ENCODE data around the gene RPS13.
"Not testable (repeated sequence)": the region's sequence is repeated elsewhere in the genome, so short reads cannot be mapped to it uniquely, and the experiment has no call there.

The RPS13 gene

DNA sequence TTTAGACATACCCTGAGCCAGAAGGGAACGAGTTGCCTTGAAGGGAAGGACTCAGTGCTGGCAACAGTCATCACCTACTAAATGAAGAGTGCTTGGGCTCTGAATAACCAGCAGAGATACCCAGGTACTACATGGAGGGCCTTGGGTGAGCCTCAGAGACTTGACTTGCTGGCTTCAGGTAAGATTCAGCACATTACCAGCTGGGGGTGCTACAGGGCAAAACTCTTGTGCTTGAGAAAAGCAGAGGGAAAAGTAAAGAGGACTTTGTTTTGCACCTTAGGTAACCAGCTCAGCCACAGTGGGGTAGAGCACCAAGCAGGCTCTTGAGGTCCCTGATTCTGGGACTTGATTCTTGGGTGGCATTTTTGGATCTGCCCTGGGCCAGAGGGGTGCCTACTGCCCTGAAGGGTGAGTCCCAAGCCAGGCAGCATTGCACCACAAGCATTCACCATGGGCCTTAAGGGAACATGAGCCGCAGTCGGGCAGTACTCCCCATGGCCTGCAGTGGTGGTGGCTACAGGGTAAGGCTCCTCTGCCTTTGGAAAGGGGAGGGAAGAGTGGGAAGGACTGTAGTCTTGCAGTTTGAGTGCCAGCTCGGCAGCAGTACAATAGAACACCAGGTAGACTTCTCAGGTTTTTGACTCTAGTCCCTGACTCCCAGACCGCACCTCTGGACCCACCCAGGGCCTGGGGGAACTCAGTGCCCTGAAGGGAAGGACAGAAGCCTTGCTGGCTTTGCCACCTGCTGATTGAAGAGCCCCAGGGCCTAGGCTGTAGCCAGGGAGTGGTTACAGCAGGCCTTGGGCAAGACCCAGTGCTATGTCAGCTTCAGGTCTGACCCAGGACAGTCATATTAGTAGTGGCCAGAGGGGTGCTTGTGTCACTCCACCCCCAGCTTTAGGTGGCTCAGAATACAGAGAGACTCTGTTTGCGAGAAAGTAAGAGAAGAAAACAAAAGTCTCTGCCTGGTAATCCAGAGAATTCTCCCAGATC lies 40.5 kb downstream of the RPS13 start:
- DNase-seq (ENCODE audit: low spot score), result no peak
- H3K27ac ChIP-seq, result no peak overlapping the region
- ChIA-PET CTCF (no interaction called here), POLR2A (ENCODE audit: low non-redundant PET) (no interaction called here)
- TF ChIP-seq, protein P1, sequence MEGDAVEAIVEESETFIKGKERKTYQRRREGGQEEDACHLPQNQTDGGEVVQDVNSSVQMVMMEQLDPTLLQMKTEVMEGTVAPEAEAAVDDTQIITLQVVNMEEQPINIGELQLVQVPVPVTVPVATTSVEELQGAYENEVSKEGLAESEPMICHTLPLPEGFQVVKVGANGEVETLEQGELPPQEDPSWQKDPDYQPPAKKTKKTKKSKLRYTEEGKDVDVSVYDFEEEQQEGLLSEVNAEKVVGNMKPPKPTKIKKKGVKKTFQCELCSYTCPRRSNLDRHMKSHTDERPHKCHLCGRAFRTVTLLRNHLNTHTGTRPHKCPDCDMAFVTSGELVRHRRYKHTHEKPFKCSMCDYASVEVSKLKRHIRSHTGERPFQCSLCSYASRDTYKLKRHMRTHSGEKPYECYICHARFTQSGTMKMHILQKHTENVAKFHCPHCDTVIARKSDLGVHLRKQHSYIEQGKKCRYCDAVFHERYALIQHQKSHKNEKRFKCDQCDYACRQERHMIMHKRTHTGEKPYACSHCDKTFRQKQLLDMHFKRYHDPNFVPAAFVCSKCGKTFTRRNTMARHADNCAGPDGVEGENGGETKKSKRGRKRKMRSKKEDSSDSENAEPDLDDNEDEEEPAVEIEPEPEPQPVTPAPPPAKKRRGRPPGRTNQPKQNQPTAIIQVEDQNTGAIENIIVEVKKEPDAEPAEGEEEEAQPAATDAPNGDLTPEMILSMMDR (conservative IDR thresholded peaks at IDR 0.05; ENCODE audit: low read depth), result no peak

DNA sequence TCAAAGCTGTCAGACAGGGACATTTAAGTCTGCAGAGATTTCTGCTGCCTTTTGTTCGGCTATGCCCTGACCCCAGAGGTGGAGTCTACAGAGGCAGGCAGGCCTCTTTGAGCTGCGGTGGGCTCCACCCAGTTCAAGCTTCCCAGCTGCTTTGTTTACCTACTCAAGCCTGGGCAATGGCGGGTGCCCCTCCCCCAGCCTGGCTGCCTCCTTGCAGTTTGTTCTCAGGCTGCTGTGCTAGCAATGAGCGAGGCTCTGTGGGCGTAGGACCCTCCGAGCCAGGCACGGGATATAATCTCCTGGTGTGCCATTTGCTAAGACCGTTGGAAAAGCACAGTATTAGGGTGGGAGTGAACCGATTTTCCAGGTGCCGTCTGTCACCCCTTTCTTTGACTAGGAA lies 43.4 kb downstream of the RPS13 start:
- POLR2A ChIA-PET (ENCODE audit: low non-redundant PET); CTCF ChIA-PET; DNase-seq (ENCODE audit: low spot score); H3K27ac ChIP-seq: not testable (repeated sequence)

DNA sequence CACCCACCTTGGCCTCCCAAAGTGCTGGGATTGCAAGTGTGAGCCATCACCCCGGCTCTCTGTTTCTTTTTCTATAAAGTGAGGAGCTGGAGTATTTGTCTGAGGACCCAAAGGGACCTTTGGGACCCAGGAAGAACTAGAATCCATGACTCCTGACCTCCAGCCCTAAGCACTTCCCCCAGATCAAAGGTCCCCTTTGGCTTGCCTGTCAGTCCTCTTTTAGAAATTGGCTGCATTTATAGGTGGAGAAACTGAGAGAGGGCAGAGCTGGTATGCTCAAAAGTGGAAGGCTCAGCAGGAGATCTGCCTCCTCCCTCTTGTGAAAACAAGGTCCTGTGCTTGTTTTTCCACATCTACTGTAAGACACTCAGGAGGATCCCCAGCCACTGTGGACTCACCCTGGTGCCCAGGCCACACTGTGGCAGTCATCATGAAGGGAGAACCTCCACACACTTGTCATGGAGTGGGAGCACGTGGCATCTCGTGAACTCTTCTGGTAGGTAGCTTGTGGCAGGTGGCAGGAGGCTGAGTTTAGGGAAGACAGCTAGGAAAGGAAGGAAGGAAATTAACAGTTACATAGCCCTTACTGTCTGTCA lies 50.9 kb downstream of the RPS13 start:
- no peak for DNase-seq (ENCODE audit: low spot score)
- ChIA-PET POLR2A (ENCODE audit: low non-redundant PET) (no interaction called here), CTCF (interaction anchor here (0.7 kb wide), 1 partner anchor 510 kb away, joined by 3 read pairs; no protein-coding TSS in a partner anchor)
- no peak overlapping the region for H3K27ac ChIP-seq
- TF ChIP-seq, protein P1 (conservative IDR thresholded peaks at IDR 0.05; ENCODE audit: low read depth), result no peak

DNA sequence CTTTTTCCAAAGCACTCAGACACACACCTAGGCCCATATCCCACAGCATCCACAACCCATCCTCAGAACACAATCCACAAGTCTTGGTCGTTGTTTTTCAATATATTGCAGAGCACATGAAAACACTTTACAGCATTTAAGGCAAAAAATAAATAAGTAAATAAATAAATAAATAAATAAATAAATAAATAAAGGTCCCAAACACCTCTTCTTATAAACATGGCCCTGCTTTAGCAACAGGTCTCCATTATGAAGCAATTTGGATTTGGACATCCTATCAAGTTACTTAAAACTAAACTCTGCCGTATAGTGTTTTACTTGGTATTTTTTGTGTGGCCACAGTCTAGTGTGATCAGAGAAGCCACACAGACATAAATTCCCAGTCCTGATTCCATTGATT lies 52.5 kb downstream of the RPS13 start:
- POLR2A ChIA-PET (ENCODE audit: low non-redundant PET), result no interaction called here
- TF ChIP-seq, protein P1 (conservative IDR thresholded peaks at IDR 0.05; ENCODE audit: low read depth), result no peak
- DNase-seq (ENCODE audit: low spot score), result no peak
- CTCF ChIA-PET, result no interaction called here
- no peak overlapping the region for H3K27ac ChIP-seq

All from RWPE1 (cell line).